Gastroesophageal sphincter (tissue), 4 donors: ENCODE data around the gene NR2F6. TPM values are rescaled to one million over a fixed set of nuclear protein-coding genes. Genes with fewer than 3 reads are reported as not detected.

ENCODE experiments used
- ATAC-seq: fragments of 150-250 bp; one replicate; pipeline ENCODE4 v1.9.1; 2016; ENCODE audit warnings: mild to moderate bottlenecking, moderate library complexity
- H3K27ac ChIP-seq, 4 donors: fragments of 200-600 bp; sonication (generic) in 3 of 4; 1 replicate in 3 of 4; 2 replicates in 1 of 4; pipeline ENCODE4 v1.5.1; 2016 to 2019
- H3K27me3 ChIP-seq: fragments of 200-600 bp; sonication (generic); one replicate; pipeline ENCODE4 v1.5.1; 2019
- H3K36me3 ChIP-seq, 2 donors: fragments of 200-600 bp; sonication (generic); one replicate each; pipeline ENCODE4 v1.5.1; 2019; ENCODE audit warnings: control low read depth in 1 of 2
- H3K4me1 ChIP-seq, 3 donors: fragments of 200-600 bp; sonication (generic); 1 replicate in 2 of 3; 2 replicates in 1 of 3; pipeline ENCODE4 v1.5.1; 2016 to 2019; ENCODE audit warnings: control low read depth in 2 of 3
- H3K4me3 ChIP-seq, 2 donors: fragments of 200-600 bp; sonication (generic); one replicate each; pipeline ENCODE4 v1.5.1; 2019; ENCODE audit warnings: mild to moderate bottlenecking in 1 of 2, moderate library complexity in 1 of 2
- H3K9me3 ChIP-seq, 3 donors: fragments of 200-600 bp; sonication (generic); one replicate each; pipeline ENCODE4 v1.5.1; 2017 to 2019; ENCODE audit warnings: control low read depth in 2 of 3
- CTCF ChIP-seq, 4 experiments: fragments of 200-600 bp in 2 of 4; fragments of 450-650 bp in 2 of 4; sonication (generic) in 1 of 4; IDR thresholded peaks; one replicate each; pipeline ENCODE4 v1.5.1; 2017 to 2019; ENCODE audit warnings: antibody characterized with exemption in 4 of 4, mild to moderate bottlenecking in 2 of 4, moderate library complexity in 2 of 4
- EP300 ChIP-seq: sonication (generic); formaldehyde crosslinking; IDR thresholded peaks from one replicate; pipeline ENCODE4 v1.6.1; 2017; ENCODE audit warnings: antibody characterized with exemption, mild to moderate bottlenecking
- POLR2A ChIP-seq, 2 donors: fragments of 450-650 bp; IDR thresholded peaks; one replicate each; pipeline ENCODE4 v1.6.1; 2017; ENCODE audit warnings: antibody characterized with exemption in 2 of 2, mild to moderate bottlenecking in 2 of 2, moderate library complexity in 1 of 2
- POLR2AphosphoS5 ChIP-seq: sonication (generic); formaldehyde crosslinking; IDR thresholded peaks from one replicate; pipeline ENCODE4 v1.6.1; 2017; ENCODE audit warnings: antibody characterized with exemption
- WGBS, 2 donors: methylation state at CpG; one replicate each; pipeline ENCODE4 v1.1.5; 2018; ENCODE audit warnings: low coverage in 1 of 2; 5-methylcytosine and 5-hydroxymethylcytosine counted together
- total RNA-seq, 4 donors: library from RNA; depleted of rRNA; stranded (reverse); fragments of >200 nt; gene quantifications; one replicate each; pipeline ENCODE4 v1.1.0, GENCODE V29; 2016

NR2F6 gene
- total RNA-seq, 4 donors from 2014 or later = 33.9 to 71.9 (median 60.2) TPM

GRCh38 chr19:17259118-17259780 lies 13.5 kb upstream of the NR2F6 start:
- Histone ChIP-seq H3K4me1 (no peaks in the 10 kb centered on the region), H3K4me3 (no peak overlapping the region), H3K27me3 (no peaks in the 10 kb centered on the region), H3K27ac (no peak overlapping the region), H3K9me3 (peaks cover 0 to 9% (median 0%) of the 10 kb centered on the region in 3 donors), H3K36me3 (peaks cover 0 to 3% of the 10 kb centered on the region in 2 donors)
- 80 to 84% methylated on average over 2 to 8 of the region's 9 CpGs for WGBS, 2 donors
- no peak for ATAC-seq
- TF ChIP-seq POLR2A (IDR thresholded peaks at IDR 0.05) = no peak
- TF ChIP-seq POLR2AphosphoS5 = no peak
- no peak for TF ChIP-seq EP300
- no peak for TF ChIP-seq CTCF (IDR thresholded peaks at IDR 0.05)

- no peaks in the 10 kb centered on the region for H3K4me1 ChIP-seq
- peaks cover 0 to 3% of the 10 kb centered on the region in 2 donors for H3K36me3 ChIP-seq
- ATAC-seq = no peak
- TF ChIP-seq CTCF (IDR thresholded peaks at IDR 0.05) (no peak), POLR2A (IDR thresholded peaks at IDR 0.05) (no peak), POLR2AphosphoS5 (no peak), EP300 (no peak)
- no peak overlapping the region for H3K27ac ChIP-seq
- no peaks in the 10 kb centered on the region for H3K27me3 ChIP-seq
- WGBS, 2 donors = 69 to 86% methylated on average over 2 of the region's 3 CpGs
- peaks cover 0 to 9% (median 0%) of the 10 kb centered on the region in 3 donors for H3K9me3 ChIP-seq
- H3K4me3 ChIP-seq = no peak overlapping the region
Measured at GRCh38 chr19:17256130-17256529, 10.4 kb upstream of the NR2F6 start.

GRCh38 chr19:17255150-17255621 lies 9.5 kb upstream of the NR2F6 start:
- Histone ChIP-seq H3K36me3 (peaks cover 0 to 3% of the 10 kb centered on the region in 2 donors), H3K27me3 (no peaks in the 10 kb centered on the region), H3K4me1 (no peaks in the 10 kb centered on the region), H3K4me3 (no peak overlapping the region), H3K9me3 (peaks cover 0 to 9% (median 0%) of the 10 kb centered on the region in 3 donors), H3K27ac (no peak overlapping the region)
- no peak for TF ChIP-seq POLR2A (IDR thresholded peaks at IDR 0.05)
- no peak for TF ChIP-seq CTCF (IDR thresholded peaks at IDR 0.05)
- TF ChIP-seq POLR2AphosphoS5 = no peak
- TF ChIP-seq EP300 = no peak
- WGBS, 2 donors = 57 to 72% methylated on average over 11 to 12 of the region's 18 CpGs
- no peak for ATAC-seq

GRCh38 chr19:17254636-17255035 lies 8.9 kb upstream of the NR2F6 start:
- H3K9me3 ChIP-seq = peaks cover 0 to 7% (median 0%) of the 10 kb centered on the region in 3 donors
- 75 to 93% methylated on average over 4 to 6 of the region's 10 CpGs for WGBS, 2 donors
- TF ChIP-seq POLR2AphosphoS5 = no peak
- TF ChIP-seq EP300 = no peak
- no peak for TF ChIP-seq CTCF (IDR thresholded peaks at IDR 0.05)
- no peak for TF ChIP-seq POLR2A (IDR thresholded peaks at IDR 0.05)

More at GRCh38 chr19:17254636-17255035, 8.9 kb upstream of the NR2F6 start:
- no peak for ATAC-seq
- H3K4me1 ChIP-seq = no peaks in the 10 kb centered on the region
- peaks cover 0 to 3% of the 10 kb centered on the region in 2 donors for H3K36me3 ChIP-seq
- no peak overlapping the region for H3K4me3 ChIP-seq
- H3K27me3 ChIP-seq = no peaks in the 10 kb centered on the region
- no peak overlapping the region for H3K27ac ChIP-seq
